Osteoblast (primary cell): ENCODE data around the gene EXOC6. TPM values are rescaled to one million over a fixed set of nuclear protein-coding genes. Genes with fewer than 3 reads are reported as not detected.

Source experiments
- DNase-seq: peaks from one replicate; pipeline ENCODE4 v3.0.0; 2011; ENCODE audit warnings: low spot score, mixed read lengths; ENCODE audit not compliant: insufficient read length; ENCODE audit errors: missing footprints
- H2AFZ ChIP-seq: 2 replicates; pipeline ENCODE4 v1.6.0; 2011; ENCODE audit warnings: mild to moderate bottlenecking, low read length
- H3K27ac ChIP-seq: 2 replicates; pipeline ENCODE4 v1.5.1; 2011; ENCODE audit warnings: mild to moderate bottlenecking, low read depth, low read length, moderate library complexity
- H3K27me3 ChIP-seq: 2 replicates; pipeline ENCODE4 v1.6.0; 2012; ENCODE audit warnings: mild to moderate bottlenecking, control low read depth, inconsistent platforms, low read length, moderate library complexity; ENCODE audit not compliant: insufficient read depth
- H3K36me3 ChIP-seq: 2 replicates; pipeline ENCODE4 v1.5.1; 2011; ENCODE audit warnings: mild to moderate bottlenecking, low read length, control low read depth, moderate library complexity; ENCODE audit not compliant: insufficient read depth
- H3K4me1 ChIP-seq: 2 replicates; pipeline ENCODE4 v1.5.1; 2011; ENCODE audit warnings: mild to moderate bottlenecking, low read length, control low read depth, moderate library complexity; ENCODE audit not compliant: insufficient read depth
- H3K4me2 ChIP-seq: 2 replicates; pipeline ENCODE4 v1.6.0; 2011; ENCODE audit warnings: mild to moderate bottlenecking, low read length; ENCODE audit not compliant: insufficient read depth
- H3K4me3 ChIP-seq: fragments of 200-600 bp; sonication (generic); 3 replicates; pipeline ENCODE4 v1.5.1; 2012; ENCODE audit warnings: mild to moderate bottlenecking, low read length, inconsistent platforms; ENCODE audit not compliant: insufficient read depth
- H3K79me2 ChIP-seq: 2 replicates; pipeline ENCODE4 v1.6.0; 2012; ENCODE audit warnings: mild to moderate bottlenecking, low read length, control low read depth, inconsistent platforms; ENCODE audit not compliant: insufficient read depth
- H3K9me3 ChIP-seq: 2 replicates; pipeline ENCODE4 v1.5.1; 2011; ENCODE audit warnings: low read depth, low read length, control low read depth
- H4K20me1 ChIP-seq: 2 replicates; pipeline ENCODE4 v1.6.0; 2012; ENCODE audit warnings: mild to moderate bottlenecking, low read length, control low read depth; ENCODE audit not compliant: insufficient read depth
- CTCF ChIP-seq: IDR thresholded peaks from 2 replicates; pipeline ENCODE4 v1.5.1; 2011; ENCODE audit warnings: mild to moderate bottlenecking, low read depth, low read length, moderate library complexity; ENCODE audit errors: extremely low read depth
- total RNA-seq: library from RNA; depleted of rRNA; stranded (reverse); fragments of >200 nt; gene quantifications from 2 replicates; pipeline ENCODE4 v1.2.3, GENCODE V29; 2012

Gene EXOC6, protein sequence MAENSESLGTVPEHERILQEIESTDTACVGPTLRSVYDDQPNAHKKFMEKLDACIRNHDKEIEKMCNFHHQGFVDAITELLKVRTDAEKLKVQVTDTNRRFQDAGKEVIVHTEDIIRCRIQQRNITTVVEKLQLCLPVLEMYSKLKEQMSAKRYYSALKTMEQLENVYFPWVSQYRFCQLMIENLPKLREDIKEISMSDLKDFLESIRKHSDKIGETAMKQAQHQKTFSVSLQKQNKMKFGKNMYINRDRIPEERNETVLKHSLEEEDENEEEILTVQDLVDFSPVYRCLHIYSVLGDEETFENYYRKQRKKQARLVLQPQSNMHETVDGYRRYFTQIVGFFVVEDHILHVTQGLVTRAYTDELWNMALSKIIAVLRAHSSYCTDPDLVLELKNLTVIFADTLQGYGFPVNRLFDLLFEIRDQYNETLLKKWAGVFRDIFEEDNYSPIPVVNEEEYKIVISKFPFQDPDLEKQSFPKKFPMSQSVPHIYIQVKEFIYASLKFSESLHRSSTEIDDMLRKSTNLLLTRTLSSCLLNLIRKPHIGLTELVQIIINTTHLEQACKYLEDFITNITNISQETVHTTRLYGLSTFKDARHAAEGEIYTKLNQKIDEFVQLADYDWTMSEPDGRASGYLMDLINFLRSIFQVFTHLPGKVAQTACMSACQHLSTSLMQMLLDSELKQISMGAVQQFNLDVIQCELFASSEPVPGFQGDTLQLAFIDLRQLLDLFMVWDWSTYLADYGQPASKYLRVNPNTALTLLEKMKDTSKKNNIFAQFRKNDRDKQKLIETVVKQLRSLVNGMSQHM
- total RNA-seq: 5.0 and 8.7 TPM in 2 replicates

GRCh38 chr10:92848441-92849233 lies at the start of gene EXOC6:
Gene EXOC6 (plus strand): TSS chr10:92848520. CDS start chr10:92848534, 14 bp downstream.
- no peak for TF ChIP-seq CTCF
- no peaks in the 10 kb centered on the region for H3K9me3 ChIP-seq
- H3K36me3 ChIP-seq: no peaks in the 10 kb centered on the region

DNA sequence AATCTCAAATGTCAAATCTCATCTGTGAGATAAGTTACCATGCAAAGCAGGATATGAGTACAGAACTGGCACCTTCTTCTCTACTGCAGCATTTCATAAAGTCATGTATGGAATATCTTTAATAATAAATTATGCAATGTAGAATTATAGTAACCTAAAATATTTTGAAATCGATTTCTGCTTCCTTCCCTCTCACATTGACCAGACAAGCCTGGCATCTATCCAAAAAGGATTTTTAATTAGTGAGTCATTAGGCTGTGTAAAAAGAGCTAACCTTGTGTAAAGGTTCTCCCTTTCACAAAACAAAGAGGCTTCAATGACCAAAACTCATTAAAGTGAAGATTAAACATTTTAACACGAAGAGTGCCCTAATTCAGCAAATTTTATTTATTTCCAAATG lies 48.8 kb upstream of the EXOC6 start:
- H4K20me1 ChIP-seq: no peaks in the 10 kb centered on the region
- no peak overlapping the region for H3K4me2 ChIP-seq
- H3K36me3 ChIP-seq: no peaks in the 10 kb centered on the region
- no peak for TF ChIP-seq CTCF
- H3K27ac ChIP-seq: no peak overlapping the region
- no peaks in the 10 kb centered on the region for H3K4me1 ChIP-seq
- no peaks in the 10 kb centered on the region for H3K27me3 ChIP-seq
- DNase-seq: no peak
- H3K79me2 ChIP-seq: no peaks in the 10 kb centered on the region
- H3K9me3 ChIP-seq: no peaks in the 10 kb centered on the region
- no peak overlapping the region for H3K4me3 ChIP-seq
- H2AFZ ChIP-seq: no peak overlapping the region

More at GRCh38 chr10:92848441-92849233, at the start of gene EXOC6:
- Histone ChIP-seq H3K4me2 (peak within 1 kb of the TSS; percentile 97), H4K20me1 (no peaks in the 10 kb centered on the region), H3K4me3 (peak within 1 kb of the TSS; percentile 89), H3K27me3 (no peaks in the 10 kb centered on the region), H3K27ac (peak within 1 kb of the TSS; percentile 48), H2AFZ (peak within 1 kb of the TSS; percentile 96), H3K4me1 (peaks cover 16% of the 10 kb centered on the region), H3K79me2 (no peaks in the 10 kb centered on the region)
- peak; percentile 99 for DNase-seq

GRCh38 chr10:92800134-92800733 lies 48.1 kb upstream of the EXOC6 start:
- Histone ChIP-seq H3K79me2 (no peaks in the 10 kb centered on the region), H3K27ac (no peak overlapping the region), H3K9me3 (no peaks in the 10 kb centered on the region), H2AFZ (no peak overlapping the region), H3K4me1 (no peaks in the 10 kb centered on the region), H3K27me3 (no peaks in the 10 kb centered on the region), H3K36me3 (no peaks in the 10 kb centered on the region), H4K20me1 (no peaks in the 10 kb centered on the region), H3K4me3 (no peak overlapping the region), H3K4me2 (no peak overlapping the region)
- TF ChIP-seq CTCF: no peak
- no peak for DNase-seq
